ENCODE measurements around the gene FANCE. TPM values are rescaled to one million over a fixed set of nuclear protein-coding genes. Genes with fewer than 3 reads are reported as not detected.

Gene FANCE
- total and polyA plus RNA-seq, 9 donors, result 5.3 to 12.2 (median 9.1) TPM

DNA sequence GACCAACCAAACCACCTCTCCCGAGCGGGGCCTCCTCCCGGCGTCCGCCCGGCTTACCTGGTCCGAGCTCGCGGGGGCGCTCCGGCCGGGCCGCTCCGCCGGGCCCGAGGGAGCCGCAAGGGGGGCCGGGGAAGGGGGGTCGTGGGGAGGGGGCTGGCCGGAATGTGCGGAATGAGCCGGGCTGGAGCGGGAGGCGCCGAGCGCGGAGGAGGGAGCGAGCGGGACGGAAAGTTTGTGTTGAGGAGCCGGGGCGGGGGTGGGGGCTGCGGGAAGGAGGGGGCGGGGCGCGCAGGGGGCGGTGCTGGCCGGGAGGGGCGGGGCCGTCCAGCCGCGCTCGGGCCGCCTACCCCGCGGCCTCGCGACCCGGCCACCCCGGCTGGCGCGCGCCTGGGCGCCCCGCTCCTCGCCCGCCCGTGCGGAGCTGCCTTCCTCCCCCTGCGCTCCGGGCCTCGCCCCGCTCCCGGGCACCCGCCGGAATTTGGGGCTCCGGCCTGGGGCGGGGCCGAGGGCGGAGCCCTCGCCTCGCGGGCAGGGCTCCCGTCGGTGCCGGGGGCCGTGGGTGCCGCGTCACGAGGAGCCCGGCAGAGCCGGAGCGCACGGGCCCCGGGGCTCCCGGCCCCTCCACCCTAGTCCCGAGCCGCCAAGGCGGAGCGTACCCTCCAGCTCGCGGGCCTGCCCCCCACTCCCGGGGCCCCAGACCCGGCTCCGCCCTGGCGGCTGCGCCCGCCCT lies 44.9 kb downstream of the FANCE start, which contains the start of gene TEAD3:
Gene TEAD3, minus strand, starts transcription at position 239 of the 730 bp plus-strand sequence.
- TF ChIP-seq EP300 (IDR thresholded peaks at IDR 0.05) (no peak), POLR2A (IDR thresholded peaks at IDR 0.05) (peak; percentile 86)
- TF ChIP-seq, protein P1, sequence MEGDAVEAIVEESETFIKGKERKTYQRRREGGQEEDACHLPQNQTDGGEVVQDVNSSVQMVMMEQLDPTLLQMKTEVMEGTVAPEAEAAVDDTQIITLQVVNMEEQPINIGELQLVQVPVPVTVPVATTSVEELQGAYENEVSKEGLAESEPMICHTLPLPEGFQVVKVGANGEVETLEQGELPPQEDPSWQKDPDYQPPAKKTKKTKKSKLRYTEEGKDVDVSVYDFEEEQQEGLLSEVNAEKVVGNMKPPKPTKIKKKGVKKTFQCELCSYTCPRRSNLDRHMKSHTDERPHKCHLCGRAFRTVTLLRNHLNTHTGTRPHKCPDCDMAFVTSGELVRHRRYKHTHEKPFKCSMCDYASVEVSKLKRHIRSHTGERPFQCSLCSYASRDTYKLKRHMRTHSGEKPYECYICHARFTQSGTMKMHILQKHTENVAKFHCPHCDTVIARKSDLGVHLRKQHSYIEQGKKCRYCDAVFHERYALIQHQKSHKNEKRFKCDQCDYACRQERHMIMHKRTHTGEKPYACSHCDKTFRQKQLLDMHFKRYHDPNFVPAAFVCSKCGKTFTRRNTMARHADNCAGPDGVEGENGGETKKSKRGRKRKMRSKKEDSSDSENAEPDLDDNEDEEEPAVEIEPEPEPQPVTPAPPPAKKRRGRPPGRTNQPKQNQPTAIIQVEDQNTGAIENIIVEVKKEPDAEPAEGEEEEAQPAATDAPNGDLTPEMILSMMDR (IDR thresholded peaks at IDR 0.05), result no peak
- Histone ChIP-seq H3K27ac (peak within 1 kb of the TSS; percentile 97 to 99), H3K27me3 (no peaks in the 10 kb centered on the region), H3K4me3 (peak within 1 kb of the TSS; percentile 95), H3K36me3 (no peaks in the 10 kb centered on the region), H3K9me3 (no peaks in the 10 kb centered on the region), H3K4me1 (ENCODE audit: insufficient read depth) (peaks cover 27% of the 10 kb centered on the region)
- 0 to 1% (median 1%) methylated on average over 46 to 96 of the region's 98 CpGs for WGBS, 3 donors
- peak; percentile 82 to 88 (median 87) for DNase-seq
- intact Hi-C loops (cut with DNase I), result loop anchor here in 1 of 4 donors (2.0 to 10.0 kb wide), 3 partner anchors 28 to 238 kb away; partner anchors contain the start of genes ARMC12 and RPL10A

DNA sequence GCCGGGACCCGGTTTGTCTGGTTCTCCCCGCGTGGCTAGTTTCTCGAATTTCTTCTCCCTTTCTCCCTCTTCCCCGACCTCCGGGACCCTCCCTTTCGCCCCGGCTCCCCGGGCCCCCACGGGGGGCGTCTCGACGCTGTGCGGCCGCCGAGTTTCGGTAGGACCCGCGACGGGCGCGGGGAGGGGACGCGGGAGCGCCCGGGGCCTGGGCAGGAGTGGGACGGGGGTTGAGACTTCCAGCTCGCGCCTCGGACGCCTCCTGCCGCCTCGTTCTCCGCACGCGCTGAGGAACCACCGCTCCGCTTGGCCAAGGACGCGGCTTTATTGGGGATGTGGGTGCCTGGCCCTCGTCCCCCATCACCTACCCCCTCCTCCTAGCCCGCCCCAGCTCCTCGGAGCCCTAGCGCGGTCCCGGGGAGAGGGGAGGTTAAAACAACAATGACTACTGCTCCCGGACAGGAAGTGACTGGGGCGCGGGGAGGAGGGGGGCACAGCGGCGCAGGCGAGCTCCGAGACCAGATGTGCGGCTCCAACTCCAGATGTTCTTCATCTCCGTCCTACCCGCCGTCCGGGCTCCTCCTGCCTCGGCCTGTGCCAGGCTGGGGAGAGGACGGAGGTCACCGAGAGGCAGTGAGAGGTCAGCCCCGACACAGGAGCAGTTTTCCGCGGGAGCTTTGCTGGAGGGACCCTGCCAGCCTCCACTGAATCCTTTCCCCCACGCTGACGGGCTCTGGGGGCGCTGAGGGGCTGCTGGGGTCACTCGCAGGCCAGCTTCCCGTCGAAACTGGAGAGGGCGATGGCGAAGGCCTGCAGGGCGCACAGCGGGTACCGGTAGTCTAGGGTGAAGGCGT lies 45.7 kb downstream of the FANCE start:
- TF ChIP-seq EP300 (IDR thresholded peaks at IDR 0.05), result no peak
- TF ChIP-seq POLR2A (IDR thresholded peaks at IDR 0.05), result peak; percentile 55
- TF ChIP-seq, protein P1 (IDR thresholded peaks at IDR 0.05), result peak in 1 of 3 donors; percentile 18
- Histone ChIP-seq H3K4me1 (ENCODE audit: insufficient read depth) (peaks cover 22% of the 10 kb centered on the region), H3K27ac (peak overlapping the region; percentile 97 to 99), H3K27me3 (no peaks in the 10 kb centered on the region), H3K4me3 (peak overlapping the region; percentile 95), H3K36me3 (no peaks in the 10 kb centered on the region), H3K9me3 (no peaks in the 10 kb centered on the region)
- DNase-seq, result peak; percentile 86 to 90 (median 87)
- 2 to 7% (median 4%) methylated on average over 37 to 77 of the region's 77 CpGs for WGBS, 3 donors
- intact Hi-C loops (cut with DNase I), result loop anchor here in 1 of 4 donors (2.0 to 10.0 kb wide), 3 partner anchors 29 to 237 kb away; partner anchors contain the start of genes ARMC12 and RPL10A

DNA sequence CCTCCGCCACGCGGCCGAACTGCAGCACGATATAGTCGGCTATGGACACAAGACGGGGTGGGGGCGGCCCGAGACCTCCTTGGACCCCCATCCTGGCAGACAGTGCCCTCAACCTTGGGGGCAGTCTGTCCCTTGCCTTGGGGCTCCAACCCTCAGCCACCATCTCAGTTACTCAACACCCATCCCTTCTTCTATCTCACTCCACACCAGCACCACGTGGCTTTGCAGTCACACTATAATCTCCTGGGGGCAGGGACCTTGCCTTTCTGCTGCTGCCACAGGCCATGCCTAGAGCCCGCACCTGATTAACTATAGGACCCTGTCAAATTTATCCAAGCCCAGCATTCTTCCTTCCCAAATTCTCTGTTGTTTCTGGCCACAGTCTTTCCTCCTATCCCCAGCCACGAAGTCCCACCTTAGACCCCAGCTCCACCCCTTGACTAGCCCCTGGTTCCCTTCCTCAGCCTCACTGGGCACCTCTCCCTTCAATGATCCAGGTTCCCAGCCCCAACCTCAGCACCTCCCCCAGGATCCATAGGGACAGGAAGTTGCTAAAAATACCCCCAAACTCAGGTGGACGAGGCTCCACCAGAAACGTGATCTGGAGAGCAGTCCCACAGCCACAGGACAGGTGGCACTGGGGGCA lies 46.4 kb downstream of the FANCE start:
- peak in 2 of 5 donors; percentile 31 to 56 for DNase-seq
- intact Hi-C loops (cut with DNase I), result loop anchor here in 1 of 4 donors (10.0 kb wide), 2 partner anchors 96 to 236 kb away; partner anchors contain the start of gene ARMC12
- peak overlapping the region; percentile 95 for H3K4me3 ChIP-seq
- TF ChIP-seq EP300 (IDR thresholded peaks at IDR 0.05) (no peak), POLR2A (IDR thresholded peaks at IDR 0.05) (no peak)
- TF ChIP-seq, protein P1 (IDR thresholded peaks at IDR 0.05), result no peak
- H3K9me3 ChIP-seq, result no peaks in the 10 kb centered on the region
- H3K36me3 ChIP-seq, result no peaks in the 10 kb centered on the region
- 43 to 52% (median 52%) methylated on average over 12 to 14 of the region's 14 CpGs for WGBS, 3 donors
- H3K27ac ChIP-seq, result peak overlapping the region; percentile 97 to 99
- no peaks in the 10 kb centered on the region for H3K27me3 ChIP-seq
- peaks cover 18% of the 10 kb centered on the region for H3K4me1 ChIP-seq (ENCODE audit: insufficient read depth)

DNA sequence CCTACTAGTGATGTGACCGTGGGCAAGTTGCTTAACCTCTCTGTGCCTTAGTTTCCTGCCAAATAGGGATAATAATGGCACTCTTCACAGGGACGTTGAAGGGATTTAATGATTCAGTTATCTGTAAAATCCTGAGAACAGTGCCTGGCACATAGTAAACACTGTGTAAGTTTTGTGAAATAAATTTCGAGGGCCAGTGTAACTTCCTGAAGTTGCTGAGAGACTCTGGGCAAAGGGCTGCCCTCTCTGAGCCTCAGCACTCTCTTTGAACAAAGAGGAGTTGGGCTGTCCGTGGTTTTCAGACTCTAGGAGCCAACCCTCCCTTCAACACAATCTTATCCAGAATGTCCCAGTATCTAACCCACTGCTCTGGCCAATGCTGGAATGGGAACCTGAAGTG lies 47.2 kb downstream of the FANCE start:
- H3K27me3 ChIP-seq, result no peaks in the 10 kb centered on the region
- no peaks in the 10 kb centered on the region for H3K9me3 ChIP-seq
- H3K4me1 ChIP-seq (ENCODE audit: insufficient read depth), result peaks cover 13% of the 10 kb centered on the region
- no peak overlapping the region for H3K4me3 ChIP-seq
- H3K36me3 ChIP-seq, result no peaks in the 10 kb centered on the region
- no peak for DNase-seq
- WGBS, 3 donors, result 88 to 90% (median 88%) methylated on average over 4 of the region's 4 CpGs
- TF ChIP-seq EP300 (IDR thresholded peaks at IDR 0.05), result no peak
- no peak for TF ChIP-seq POLR2A (IDR thresholded peaks at IDR 0.05)
- TF ChIP-seq, protein P1 (IDR thresholded peaks at IDR 0.05), result no peak
- H3K27ac ChIP-seq, result no peak overlapping the region
- intact Hi-C loops (cut with DNase I), result loop anchor here in 1 of 4 donors (10.0 kb wide), 2 partner anchors 95 to 235 kb away; partner anchors contain the start of gene ARMC12
